ENCODE measurements around the gene IL1RL2. TPM values are rescaled to one million over a fixed set of nuclear protein-coding genes. Genes with fewer than 3 reads are reported as not detected.

The IL1RL2 gene
- total and polyA plus RNA-seq, 4 donors, result 0.98 to 2.0 (median 1.3) TPM

GRCh38 chr2:102190430-102191107 lies 3.7 kb downstream of the IL1RL2 start (continued):
- TF ChIP-seq REST (IDR thresholded peaks at IDR 0.05), result peak; percentile 55
- TF ChIP-seq TAF1 (conservative IDR thresholded peaks at IDR 0.05), result no peak
- no peak for TF ChIP-seq EGR1 (IDR thresholded peaks at IDR 0.05; ENCODE audit: low read depth in 2 of 2)
- peak; percentile 50 for TF ChIP-seq SP1 (IDR thresholded peaks at IDR 0.05)
- TF ChIP-seq FOXA1 (IDR thresholded peaks at IDR 0.05), result no peak
- no peak for TF ChIP-seq GABPA (IDR thresholded peaks at IDR 0.05 in 1 of 2, conservative IDR thresholded peaks at IDR 0.05 in 1 of 2)
- no peak for TF ChIP-seq FOXA2 (IDR thresholded peaks at IDR 0.05)

- 98% methylated on average over 1 of the region's 1 CpG for WGBS
- Histone ChIP-seq H3K9ac (ENCODE audit: low read depth in 1 of 2, low read length in 2 of 2) (no peak overlapping the region), H3K27ac (ENCODE audit: low read depth in 1 of 2, low read length in 2 of 2) (no peak overlapping the region), H3K9me3 (ENCODE audit: control insufficient read depth in 4 of 4, low read length in 3 of 4) (no peaks in the 10 kb centered on the region), H3K27me3 (ENCODE audit: control insufficient read depth in 4 of 4, insufficient read depth in 4 of 4, low read length in 3 of 4) (no peaks in the 10 kb centered on the region), H3K36me3 (ENCODE audit: control insufficient read depth in 4 of 4, insufficient read depth in 3 of 4, low read depth in 1 of 4, low read length in 3 of 4) (peaks cover 0 to 2% (median 0%) of the 10 kb centered on the region in 4 donors), H3K4me3 (ENCODE audit: low read depth in 1 of 3, low read length in 3 of 3) (no peak overlapping the region), H3K4me1 (ENCODE audit: control insufficient read depth in 4 of 4, insufficient read depth in 4 of 4, low read length in 3 of 4) (peaks cover 7 to 29% (median 14%) of the 10 kb centered on the region in 4 donors)
- DNase-seq (ENCODE audit: low spot score), result no peak
- no peak for TF ChIP-seq HNF4G (IDR thresholded peaks at IDR 0.05)
Measured at GRCh38 chr2:102191501-102191900, 4.7 kb downstream of the IL1RL2 start.

GRCh38 chr2:102193074-102193473 lies 6.3 kb downstream of the IL1RL2 start:
- Histone ChIP-seq H3K9ac (ENCODE audit: low read depth in 1 of 2, low read length in 2 of 2) (no peak overlapping the region), H3K4me3 (ENCODE audit: low read depth in 1 of 3, low read length in 3 of 3) (no peak overlapping the region), H3K4me1 (ENCODE audit: control insufficient read depth in 4 of 4, insufficient read depth in 4 of 4, low read length in 3 of 4) (peaks cover 7 to 19% (median 13%) of the 10 kb centered on the region in 4 donors), H3K27ac (ENCODE audit: low read depth in 1 of 2, low read length in 2 of 2) (no peak overlapping the region), H3K27me3 (ENCODE audit: control insufficient read depth in 4 of 4, insufficient read depth in 4 of 4, low read length in 3 of 4) (no peaks in the 10 kb centered on the region), H3K36me3 (ENCODE audit: control insufficient read depth in 4 of 4, insufficient read depth in 3 of 4, low read depth in 1 of 4, low read length in 3 of 4) (peaks cover 0 to 3% (median 1%) of the 10 kb centered on the region in 4 donors), H3K9me3 (ENCODE audit: control insufficient read depth in 4 of 4, low read length in 3 of 4) (no peaks in the 10 kb centered on the region)
- DNase-seq (ENCODE audit: low spot score), result no peak
- 92% methylated on average over 1 of the region's 1 CpG for WGBS
- no peak for TF ChIP-seq YY1 (IDR thresholded peaks at IDR 0.05)
- TF ChIP-seq FOXA2 (IDR thresholded peaks at IDR 0.05), result no peak
- TF ChIP-seq HNF4G (IDR thresholded peaks at IDR 0.05), result no peak
- no peak for TF ChIP-seq REST (IDR thresholded peaks at IDR 0.05)
- no peak for TF ChIP-seq JUND (IDR thresholded peaks at IDR 0.05)
- TF ChIP-seq HNF4A (conservative IDR thresholded peaks at IDR 0.05), result no peak
- TF ChIP-seq FOXA1 (IDR thresholded peaks at IDR 0.05), result no peak
- no peak for TF ChIP-seq RAD21 (IDR thresholded peaks at IDR 0.05)
- TF ChIP-seq SP1 (IDR thresholded peaks at IDR 0.05), result no peak
- TF ChIP-seq, protein P1, sequence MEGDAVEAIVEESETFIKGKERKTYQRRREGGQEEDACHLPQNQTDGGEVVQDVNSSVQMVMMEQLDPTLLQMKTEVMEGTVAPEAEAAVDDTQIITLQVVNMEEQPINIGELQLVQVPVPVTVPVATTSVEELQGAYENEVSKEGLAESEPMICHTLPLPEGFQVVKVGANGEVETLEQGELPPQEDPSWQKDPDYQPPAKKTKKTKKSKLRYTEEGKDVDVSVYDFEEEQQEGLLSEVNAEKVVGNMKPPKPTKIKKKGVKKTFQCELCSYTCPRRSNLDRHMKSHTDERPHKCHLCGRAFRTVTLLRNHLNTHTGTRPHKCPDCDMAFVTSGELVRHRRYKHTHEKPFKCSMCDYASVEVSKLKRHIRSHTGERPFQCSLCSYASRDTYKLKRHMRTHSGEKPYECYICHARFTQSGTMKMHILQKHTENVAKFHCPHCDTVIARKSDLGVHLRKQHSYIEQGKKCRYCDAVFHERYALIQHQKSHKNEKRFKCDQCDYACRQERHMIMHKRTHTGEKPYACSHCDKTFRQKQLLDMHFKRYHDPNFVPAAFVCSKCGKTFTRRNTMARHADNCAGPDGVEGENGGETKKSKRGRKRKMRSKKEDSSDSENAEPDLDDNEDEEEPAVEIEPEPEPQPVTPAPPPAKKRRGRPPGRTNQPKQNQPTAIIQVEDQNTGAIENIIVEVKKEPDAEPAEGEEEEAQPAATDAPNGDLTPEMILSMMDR (IDR thresholded peaks at IDR 0.05; ENCODE audit: low read depth, low read length, missing input control), result no peak
- TF ChIP-seq, protein P2, sequence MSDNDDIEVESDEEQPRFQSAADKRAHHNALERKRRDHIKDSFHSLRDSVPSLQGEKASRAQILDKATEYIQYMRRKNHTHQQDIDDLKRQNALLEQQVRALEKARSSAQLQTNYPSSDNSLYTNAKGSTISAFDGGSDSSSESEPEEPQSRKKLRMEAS (IDR thresholded peaks at IDR 0.05), result no peak
- TF ChIP-seq, protein P3, sequence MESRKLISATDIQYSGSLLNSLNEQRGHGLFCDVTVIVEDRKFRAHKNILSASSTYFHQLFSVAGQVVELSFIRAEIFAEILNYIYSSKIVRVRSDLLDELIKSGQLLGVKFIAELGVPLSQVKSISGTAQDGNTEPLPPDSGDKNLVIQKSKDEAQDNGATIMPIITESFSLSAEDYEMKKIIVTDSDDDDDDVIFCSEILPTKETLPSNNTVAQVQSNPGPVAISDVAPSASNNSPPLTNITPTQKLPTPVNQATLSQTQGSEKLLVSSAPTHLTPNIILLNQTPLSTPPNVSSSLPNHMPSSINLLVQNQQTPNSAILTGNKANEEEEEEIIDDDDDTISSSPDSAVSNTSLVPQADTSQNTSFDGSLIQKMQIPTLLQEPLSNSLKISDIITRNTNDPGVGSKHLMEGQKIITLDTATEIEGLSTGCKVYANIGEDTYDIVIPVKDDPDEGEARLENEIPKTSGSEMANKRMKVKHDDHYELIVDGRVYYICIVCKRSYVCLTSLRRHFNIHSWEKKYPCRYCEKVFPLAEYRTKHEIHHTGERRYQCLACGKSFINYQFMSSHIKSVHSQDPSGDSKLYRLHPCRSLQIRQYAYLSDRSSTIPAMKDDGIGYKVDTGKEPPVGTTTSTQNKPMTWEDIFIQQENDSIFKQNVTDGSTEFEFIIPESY (IDR thresholded peaks at IDR 0.05), result no peak
- TF ChIP-seq GABPA (IDR thresholded peaks at IDR 0.05 in 1 of 2, conservative IDR thresholded peaks at IDR 0.05 in 1 of 2), result no peak
- no peak for TF ChIP-seq RXRA (IDR thresholded peaks at IDR 0.05)
- no peak for TF ChIP-seq EGR1 (IDR thresholded peaks at IDR 0.05; ENCODE audit: low read depth in 2 of 2)
- no peak for TF ChIP-seq NR2F2 (IDR thresholded peaks at IDR 0.05)
- TF ChIP-seq TAF1 (conservative IDR thresholded peaks at IDR 0.05), result no peak
- TF ChIP-seq, protein P4, sequence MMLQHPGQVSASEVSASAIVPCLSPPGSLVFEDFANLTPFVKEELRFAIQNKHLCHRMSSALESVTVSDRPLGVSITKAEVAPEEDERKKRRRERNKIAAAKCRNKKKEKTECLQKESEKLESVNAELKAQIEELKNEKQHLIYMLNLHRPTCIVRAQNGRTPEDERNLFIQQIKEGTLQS (IDR thresholded peaks at IDR 0.05), result no peak
